A673 (cell line): ENCODE data around the gene ARHGAP45. TPM values are rescaled to one million over a fixed set of nuclear protein-coding genes. Genes with fewer than 3 reads are reported as not detected.

Source experiments
- BruUV-seq: library from RNA; stranded (reverse); fragments of 400-500 nt; replicated peaks from 2 replicates; lab custom pipeline; 2021; lab: Mats Ljungman, UMichigan
- CTCF ChIA-PET: fragments of 300-600 bp; sonication (Branson Sonifier 250); formaldehyde crosslinking; loops from one replicate; lab custom pipeline; 2022; ENCODE audit warnings: antibody characterized with exemption; lab: Charles Lee
- POLR2A ChIA-PET: fragments of 300-600 bp; sonication (Branson Sonifier 250); formaldehyde crosslinking; loops from one replicate; lab custom pipeline; 2022; ENCODE audit warnings: antibody characterized with exemption; ENCODE audit not compliant: low non-redundant PET; lab: Charles Lee
- DNase-seq: peaks from one replicate; pipeline ENCODE4 v3.0.0-alpha.2; 2015; ENCODE audit warnings: low spot score
- H3K27ac ChIP-seq: fragments of 200-600 bp; sonication (generic); 2 replicates; pipeline ENCODE4 v1.5.1; 2016; ENCODE audit warnings: mixed run types, low read depth, mild to moderate bottlenecking, mixed read lengths, antibody characterized with exemption, low read length; ENCODE audit not compliant: poor library complexity, severe bottlenecking
- H3K27me3 ChIP-seq: fragments of 200-600 bp; sonication (generic); replicated peaks from 2 replicates; pipeline ENCODE4 v1.6.1; 2017; ENCODE audit warnings: mixed run types, low read depth, mild to moderate bottlenecking, mixed read lengths, antibody characterized with exemption, low read length; ENCODE audit not compliant: insufficient read depth, poor library complexity
- H3K36me3 ChIP-seq: fragments of 200-600 bp; sonication (generic); 2 replicates; pipeline ENCODE4 v1.6.1; 2016; ENCODE audit warnings: mixed run types, mild to moderate bottlenecking, mixed read lengths, antibody characterized with exemption, low read length; ENCODE audit not compliant: insufficient read depth, poor library complexity, severe bottlenecking
- H3K4me1 ChIP-seq: fragments of 200-600 bp; sonication (generic); 2 replicates; pipeline ENCODE4 v1.6.1; 2017; ENCODE audit warnings: mixed run types, mild to moderate bottlenecking, mixed read lengths, antibody characterized with exemption, low read length; ENCODE audit not compliant: insufficient read depth, poor library complexity, severe bottlenecking
- H3K4me3 ChIP-seq: fragments of 200-600 bp; sonication (generic); 2 replicates; pipeline ENCODE4 v1.5.1; 2016; ENCODE audit warnings: low read depth, mixed run types, mild to moderate bottlenecking, mixed read lengths, low read length; ENCODE audit not compliant: poor library complexity, severe bottlenecking
- H3K9me3 ChIP-seq: fragments of 200-600 bp; sonication (generic); 2 replicates; pipeline ENCODE4 v1.6.1; 2016; ENCODE audit warnings: mixed run types, low read depth, mild to moderate bottlenecking, mixed read lengths, antibody characterized with exemption, low read length; ENCODE audit not compliant: poor library complexity, severe bottlenecking
- EZH2 ChIP-seq: fragments of 200-600 bp; sonication (generic); IDR thresholded peaks from 2 replicates; pipeline ENCODE4 v1.6.1; 2017; ENCODE audit warnings: borderline replicate concordance, low read depth, mild to moderate bottlenecking, mixed read lengths, antibody characterized with exemption, low read length; ENCODE audit not compliant: poor library complexity, severe bottlenecking
- intact Hi-C: fragments of 100-400 bp; cut with micrococcal nuclease; formaldehyde crosslinking; loops from one replicate; pipeline ENCODE4 v1.10.0; 2022; ENCODE audit not compliant: unreplicated experiment
- total RNA-seq: library from RNA; stranded (reverse); gene quantifications from 2 replicates; pipeline ENCODE4 v1.2.3, GENCODE V29; 2021
- TF ChIP-seq, protein P1 (sequence below): fragments of 300-800, 200-600 bp; sonication (generic); conservative IDR thresholded peaks from 2 replicates; pipeline ENCODE4 v1.5.1; 2017; ENCODE audit warnings: low read depth, mild to moderate bottlenecking, antibody characterized with exemption, low read length, moderate library complexity, mixed read lengths

Gene ARHGAP45
- total RNA-seq, 1 experiment from 2014 or later, result 3.2 TPM

DNA sequence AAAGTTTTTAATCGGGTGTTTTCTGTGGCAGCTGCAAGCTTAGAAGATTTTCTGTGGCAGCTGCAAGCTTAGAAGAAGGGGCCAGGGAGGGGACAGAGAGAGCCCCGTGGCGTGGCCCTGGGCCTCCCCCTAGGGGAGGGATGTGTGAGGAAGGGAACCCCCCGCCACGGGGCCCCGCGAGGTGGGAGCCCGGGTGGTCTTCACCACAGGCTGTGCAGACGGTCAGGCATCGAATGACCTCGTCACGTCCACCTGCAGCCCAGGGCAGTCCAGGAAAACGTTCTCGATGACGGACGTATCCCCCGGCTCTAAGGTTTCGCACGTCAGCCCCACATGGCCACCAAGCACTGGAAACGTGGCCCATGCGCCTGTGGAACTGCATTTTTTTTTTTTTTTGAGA is 19.6 kb downstream of the ARHGAP45 start:
- POLR2A ChIA-PET, result no interaction called here
- no peak for DNase-seq

DNA sequence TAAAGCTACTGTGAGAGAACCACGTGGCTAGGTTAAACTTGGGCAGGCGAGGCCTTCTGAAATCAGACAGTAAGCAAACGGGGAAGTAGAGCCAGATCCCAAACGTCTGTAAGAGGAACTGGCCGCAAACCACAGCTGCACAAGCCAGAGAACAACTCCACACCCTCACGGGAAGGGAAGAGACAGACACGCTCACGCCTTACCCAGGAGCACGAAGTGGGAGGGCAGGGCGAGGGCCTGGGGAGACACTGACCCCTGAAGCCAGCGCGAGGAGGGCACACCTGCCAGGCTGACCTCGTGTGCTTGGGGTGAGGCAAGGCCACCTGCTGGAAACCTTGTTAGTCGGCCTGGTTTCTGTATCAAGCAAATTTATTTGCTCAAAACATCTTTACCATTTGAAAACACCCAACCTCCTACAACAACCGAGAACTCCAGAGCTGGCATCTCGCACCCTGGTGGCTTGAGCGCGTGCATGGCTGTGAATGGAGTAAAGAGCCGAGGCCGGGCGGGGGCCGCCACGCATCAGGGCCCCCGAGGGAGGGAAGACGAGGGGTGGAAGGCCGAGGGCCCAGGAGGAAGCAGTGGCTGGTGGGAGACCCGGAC is 20.9 kb downstream of the ARHGAP45 start:
- intact Hi-C loops, result no loop called here
- peaks cover 3% of the 10 kb centered on the region for H3K4me1 ChIP-seq
- no peaks in the 10 kb centered on the region for H3K9me3 ChIP-seq
- no peak overlapping the region for H3K27ac ChIP-seq
- H3K36me3 ChIP-seq, result peaks cover 43% of the 10 kb centered on the region
- TF ChIP-seq, protein P1, sequence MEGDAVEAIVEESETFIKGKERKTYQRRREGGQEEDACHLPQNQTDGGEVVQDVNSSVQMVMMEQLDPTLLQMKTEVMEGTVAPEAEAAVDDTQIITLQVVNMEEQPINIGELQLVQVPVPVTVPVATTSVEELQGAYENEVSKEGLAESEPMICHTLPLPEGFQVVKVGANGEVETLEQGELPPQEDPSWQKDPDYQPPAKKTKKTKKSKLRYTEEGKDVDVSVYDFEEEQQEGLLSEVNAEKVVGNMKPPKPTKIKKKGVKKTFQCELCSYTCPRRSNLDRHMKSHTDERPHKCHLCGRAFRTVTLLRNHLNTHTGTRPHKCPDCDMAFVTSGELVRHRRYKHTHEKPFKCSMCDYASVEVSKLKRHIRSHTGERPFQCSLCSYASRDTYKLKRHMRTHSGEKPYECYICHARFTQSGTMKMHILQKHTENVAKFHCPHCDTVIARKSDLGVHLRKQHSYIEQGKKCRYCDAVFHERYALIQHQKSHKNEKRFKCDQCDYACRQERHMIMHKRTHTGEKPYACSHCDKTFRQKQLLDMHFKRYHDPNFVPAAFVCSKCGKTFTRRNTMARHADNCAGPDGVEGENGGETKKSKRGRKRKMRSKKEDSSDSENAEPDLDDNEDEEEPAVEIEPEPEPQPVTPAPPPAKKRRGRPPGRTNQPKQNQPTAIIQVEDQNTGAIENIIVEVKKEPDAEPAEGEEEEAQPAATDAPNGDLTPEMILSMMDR, result no peak
- no peak for TF ChIP-seq EZH2
- BruUV-seq, result no TSS peak
- H3K4me3 ChIP-seq, result no peak overlapping the region
- ChIA-PET CTCF (no interaction called here), POLR2A (no interaction called here)
- DNase-seq, result no peak
- H3K27me3 ChIP-seq, result no peaks in the 10 kb centered on the region

More for the DNA sequence above, 19.6 kb downstream of the ARHGAP45 start:
- intact Hi-C loops, result no loop called here
- CTCF ChIA-PET, result interaction anchor here (0.6 kb wide), 1 partner anchor 154 kb away, joined by 7 read pairs; no protein-coding TSS in a partner anchor
- Histone ChIP-seq H3K27ac (no peak overlapping the region), H3K4me3 (no peak overlapping the region), H3K4me1 (peaks cover 11% of the 10 kb centered on the region), H3K9me3 (no peaks in the 10 kb centered on the region), H3K27me3 (no peaks in the 10 kb centered on the region), H3K36me3 (peaks cover 34% of the 10 kb centered on the region)
- TF ChIP-seq, protein P1, result no peak
- no peak for TF ChIP-seq EZH2
- BruUV-seq, result no TSS peak

DNA sequence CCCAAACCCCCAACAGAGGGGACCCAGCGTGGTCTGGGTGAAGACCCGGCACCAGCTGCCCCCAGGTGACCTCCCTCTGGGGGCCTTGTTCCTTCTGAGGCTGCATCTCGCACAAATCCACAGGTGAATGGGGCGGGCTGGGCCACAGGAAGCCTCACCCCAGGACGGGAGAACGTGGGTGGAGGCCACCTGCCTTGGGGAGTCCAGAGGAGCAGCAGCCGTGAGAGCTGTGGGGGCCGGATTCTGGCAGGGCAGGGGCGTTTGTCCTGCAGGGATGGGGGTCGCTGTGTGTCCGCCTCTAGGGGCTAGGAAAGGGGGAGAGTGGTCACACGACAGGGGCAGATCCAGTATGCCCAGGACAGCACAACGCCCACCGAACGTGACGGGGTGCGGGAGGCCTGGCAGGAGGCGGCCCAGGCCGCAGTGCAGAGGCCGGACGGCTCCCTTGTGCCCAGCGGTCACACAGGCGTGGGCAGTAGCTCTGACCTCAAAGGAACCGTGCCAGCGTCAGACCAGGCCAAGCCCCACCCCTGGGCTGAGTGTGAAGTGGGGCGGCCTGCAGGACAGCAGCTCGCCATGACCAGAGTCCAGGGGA is 21.5 kb downstream of the ARHGAP45 start:
- H3K9me3 ChIP-seq, result no peaks in the 10 kb centered on the region
- peaks cover 3% of the 10 kb centered on the region for H3K4me1 ChIP-seq
- peaks cover 49% of the 10 kb centered on the region for H3K36me3 ChIP-seq
- intact Hi-C loops, result no loop called here
- no peak for DNase-seq
- no peak for TF ChIP-seq EZH2
- TF ChIP-seq, protein P1, result no peak
- ChIA-PET POLR2A (no interaction called here), CTCF (no interaction called here)
- H3K4me3 ChIP-seq, result no peak overlapping the region
- H3K27ac ChIP-seq, result no peak overlapping the region
- H3K27me3 ChIP-seq, result no peaks in the 10 kb centered on the region
- BruUV-seq, result no TSS peak
